GM21381 (cell line): ENCODE results near the gene ITPR1.
A peak's percentile ranks its signal among the peaks of the same experiment; 100 is the strongest.
"Not testable (repeated sequence)": the region's sequence is repeated elsewhere in the genome, so short reads cannot be mapped to it uniquely, and the experiment has no call there.

Experiments
- ATAC-seq: cut with Tn5 transposase; IDR thresholded peaks from one replicate; pipeline ENCODE4 v1.9.1; 2021; ENCODE audit warnings: mild to moderate bottlenecking, moderate library complexity; ENCODE audit not compliant: unreplicated experiment

The ITPR1 gene

DNA sequence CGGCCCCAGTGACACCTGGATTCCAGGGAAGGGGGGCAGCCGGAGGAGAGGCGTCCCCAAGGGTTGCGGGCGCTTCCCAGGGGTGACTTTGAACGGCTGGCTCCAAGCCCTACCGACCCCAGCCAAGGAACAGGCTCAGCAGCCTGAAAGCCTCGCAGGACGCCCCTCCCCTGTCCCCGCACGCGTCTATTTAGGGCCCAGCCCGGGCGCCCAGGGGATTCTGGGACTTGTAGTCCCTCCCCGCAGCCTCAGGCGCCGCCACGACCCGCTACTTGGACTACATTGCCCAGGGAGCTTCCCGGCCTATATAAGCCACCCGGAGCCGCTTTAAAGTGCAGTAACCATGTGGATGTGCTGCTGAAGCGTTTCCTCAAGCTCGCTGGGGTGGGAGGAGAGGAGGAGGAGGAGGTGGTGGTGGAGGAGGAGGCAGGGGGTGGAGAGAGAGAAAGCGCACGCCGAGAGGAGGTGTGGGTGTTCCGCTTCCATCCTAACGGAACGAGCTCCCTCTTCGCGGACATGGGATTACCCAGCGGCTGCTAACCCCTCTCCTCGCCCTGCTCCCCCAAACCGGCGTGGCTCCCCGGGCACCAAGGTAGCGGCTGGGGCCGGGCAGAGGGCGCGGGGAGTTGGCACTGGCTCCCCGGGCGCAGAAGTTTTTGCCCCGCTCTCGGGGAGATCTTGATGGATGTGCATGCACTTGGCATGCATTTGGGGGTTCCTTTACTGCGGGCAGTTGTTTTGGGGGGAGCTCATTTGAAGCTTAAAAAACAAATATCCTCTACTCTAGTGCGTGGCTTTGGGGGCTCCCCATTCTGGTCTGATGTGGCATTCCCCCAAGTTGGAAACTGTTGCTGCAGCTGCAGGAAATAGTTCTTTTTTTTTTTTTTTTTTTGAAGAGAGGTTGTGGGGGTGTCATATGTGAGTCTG, at the start of gene ITPR1:
Gene ITPR1 (plus strand): TSS at position 335 of the 927 bp plus-strand sequence. CDS start 23,144 bp downstream, outside the sequence.
- peak; percentile 92 for ATAC-seq

DNA sequence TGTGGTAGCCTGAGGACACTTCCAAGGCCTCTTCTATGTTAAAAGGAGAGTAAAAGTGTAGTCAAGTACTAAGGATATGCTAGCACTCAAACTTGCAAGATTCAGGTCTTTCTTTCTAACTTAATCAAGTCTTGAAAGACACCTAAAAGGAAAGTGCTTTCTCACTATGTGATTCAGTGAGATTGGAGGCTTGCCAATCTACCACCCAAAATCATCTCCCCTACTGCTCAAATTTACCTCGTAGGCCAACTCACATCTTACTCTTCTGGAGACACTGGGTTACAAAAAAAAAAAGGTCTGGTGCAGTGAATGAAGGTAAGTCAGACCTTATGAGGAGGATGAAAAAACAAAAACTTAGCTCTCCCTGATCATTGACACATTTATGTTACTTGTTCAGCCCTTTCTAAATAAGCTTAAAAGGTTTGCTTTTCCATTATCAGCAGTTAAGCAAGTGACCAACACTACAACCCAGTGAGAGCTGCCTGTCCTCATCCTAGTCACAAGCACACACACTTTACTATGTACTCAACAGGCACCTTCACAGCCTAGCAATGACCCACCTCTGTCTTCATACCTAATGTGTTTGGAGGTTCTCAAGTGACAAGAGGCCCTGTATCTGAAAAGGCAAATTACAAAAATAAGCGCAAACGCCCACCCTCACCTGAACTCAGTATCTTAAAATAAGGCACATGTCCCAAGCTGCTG, 45.7 kb upstream of the ITPR1 start:
- ATAC-seq: no peak

DNA sequence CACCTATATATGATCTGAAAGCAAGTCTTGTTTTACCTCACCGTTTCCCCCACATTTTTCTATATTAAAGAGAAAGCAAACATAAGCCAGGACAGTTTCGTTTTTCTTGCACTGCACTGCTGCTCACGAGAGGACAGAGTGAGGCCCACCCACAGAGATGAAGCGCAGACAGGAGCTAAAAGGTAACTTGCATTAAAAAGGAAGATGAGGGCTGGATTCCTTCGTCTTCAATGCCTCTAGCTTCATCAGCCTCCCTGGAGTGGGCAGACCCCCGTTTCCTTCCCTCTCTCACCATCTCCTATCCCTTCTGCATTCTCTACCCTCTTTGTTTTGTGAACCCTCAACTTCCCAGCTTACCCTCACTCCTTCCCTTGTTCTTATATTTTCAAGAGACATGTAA, 45.0 kb upstream of the ITPR1 start:
- ATAC-seq: no peak

DNA sequence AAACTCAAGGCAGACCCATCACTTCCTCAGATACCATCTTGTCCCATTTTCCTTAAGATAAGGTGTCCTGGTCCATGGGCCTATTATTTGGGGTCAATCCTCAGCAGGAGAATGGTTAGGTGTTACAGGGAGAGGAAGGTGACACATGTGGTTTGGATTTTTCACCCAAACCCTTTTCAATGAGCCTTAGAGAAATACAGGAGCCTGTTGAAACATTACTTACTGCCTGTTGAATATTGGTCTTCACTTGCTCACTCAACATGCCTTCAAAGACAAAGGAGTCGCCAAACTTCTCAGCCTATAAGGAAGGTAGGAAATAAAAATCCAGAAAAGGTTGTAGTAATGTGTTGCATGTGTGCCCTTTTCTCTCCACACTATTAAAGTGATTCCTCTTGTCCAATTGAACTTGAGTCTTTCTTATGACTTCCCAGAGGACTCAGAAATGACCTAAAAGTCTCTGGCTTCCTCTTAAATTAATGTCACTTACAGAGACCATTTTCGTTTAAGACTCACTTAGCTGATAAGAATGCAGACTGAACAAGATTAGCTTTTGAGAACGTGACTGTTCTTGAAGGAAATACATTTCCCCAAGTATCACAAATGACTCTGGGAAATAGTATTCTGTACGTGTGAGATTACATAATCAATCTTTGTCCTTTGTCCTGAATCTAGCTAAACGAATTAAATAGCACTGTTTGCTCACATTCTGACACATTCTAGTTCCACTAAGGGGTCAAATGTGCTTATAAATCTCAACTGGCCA, 43.9 kb upstream of the ITPR1 start:
- no peak for ATAC-seq

DNA sequence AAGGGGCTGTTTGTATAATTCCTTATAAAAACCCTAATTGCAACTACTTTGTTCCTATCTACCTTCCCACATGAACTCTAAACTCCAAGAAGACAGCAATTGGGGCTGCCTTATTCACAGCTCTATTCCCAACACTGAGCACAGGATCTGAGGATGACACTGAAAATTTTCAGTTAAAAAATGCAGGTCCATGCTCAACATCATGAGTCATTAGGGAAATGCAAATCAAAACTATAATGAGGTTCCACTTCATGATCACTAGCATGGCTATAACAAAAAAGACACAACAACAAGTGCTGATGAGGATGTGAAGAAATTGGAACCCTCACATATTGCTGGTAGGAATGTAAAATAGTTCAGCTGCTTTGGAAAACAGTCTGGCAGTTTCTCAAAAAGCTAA, 39.0 kb upstream of the ITPR1 start:
- no peak for ATAC-seq

GRCh38 chr3:4456780-4457179, 36.4 kb upstream of the ITPR1 start:
- not testable (repeated sequence) for ATAC-seq

- ATAC-seq: no peak
Measured at GRCh38 chr3:4458961-4459360, 34.2 kb upstream of the ITPR1 start.

- no peak for ATAC-seq
Measured at GRCh38 chr3:4460334-4460733, 32.8 kb upstream of the ITPR1 start.

DNA sequence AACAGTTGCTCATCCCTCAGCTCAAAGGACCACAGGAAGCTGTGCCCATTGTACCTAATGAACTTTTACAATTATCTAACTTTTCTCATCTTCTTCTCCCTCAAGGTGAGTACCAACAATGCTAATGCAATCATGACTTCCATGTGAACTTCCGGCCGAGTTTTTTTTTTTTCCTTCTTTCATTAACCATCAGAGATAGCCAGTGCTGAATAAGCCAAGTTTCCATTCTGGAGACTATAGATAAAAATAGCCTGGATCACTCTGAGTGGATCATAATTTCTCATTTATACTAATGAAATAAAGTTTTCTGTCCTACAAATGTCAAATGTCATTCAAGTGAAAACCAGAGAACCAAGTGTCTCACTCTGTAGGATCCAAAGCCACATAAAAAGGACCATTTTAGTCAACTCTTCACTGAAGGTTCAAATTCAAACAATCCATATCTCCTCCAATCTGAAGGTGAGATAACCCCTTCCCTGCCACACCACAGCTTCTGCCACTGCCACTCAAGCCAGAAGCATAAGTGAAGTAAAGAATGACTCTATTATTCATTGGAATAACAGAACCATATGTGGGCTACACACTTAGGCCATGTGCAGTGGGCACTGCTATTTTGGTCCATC, 31.6 kb upstream of the ITPR1 start:
- no peak for ATAC-seq

- ATAC-seq: no peak
Measured at GRCh38 chr3:4462369-4463040, 30.6 kb upstream of the ITPR1 start.

- ATAC-seq: no peak
Measured at GRCh38 chr3:4464576-4464975, 28.6 kb upstream of the ITPR1 start.

DNA sequence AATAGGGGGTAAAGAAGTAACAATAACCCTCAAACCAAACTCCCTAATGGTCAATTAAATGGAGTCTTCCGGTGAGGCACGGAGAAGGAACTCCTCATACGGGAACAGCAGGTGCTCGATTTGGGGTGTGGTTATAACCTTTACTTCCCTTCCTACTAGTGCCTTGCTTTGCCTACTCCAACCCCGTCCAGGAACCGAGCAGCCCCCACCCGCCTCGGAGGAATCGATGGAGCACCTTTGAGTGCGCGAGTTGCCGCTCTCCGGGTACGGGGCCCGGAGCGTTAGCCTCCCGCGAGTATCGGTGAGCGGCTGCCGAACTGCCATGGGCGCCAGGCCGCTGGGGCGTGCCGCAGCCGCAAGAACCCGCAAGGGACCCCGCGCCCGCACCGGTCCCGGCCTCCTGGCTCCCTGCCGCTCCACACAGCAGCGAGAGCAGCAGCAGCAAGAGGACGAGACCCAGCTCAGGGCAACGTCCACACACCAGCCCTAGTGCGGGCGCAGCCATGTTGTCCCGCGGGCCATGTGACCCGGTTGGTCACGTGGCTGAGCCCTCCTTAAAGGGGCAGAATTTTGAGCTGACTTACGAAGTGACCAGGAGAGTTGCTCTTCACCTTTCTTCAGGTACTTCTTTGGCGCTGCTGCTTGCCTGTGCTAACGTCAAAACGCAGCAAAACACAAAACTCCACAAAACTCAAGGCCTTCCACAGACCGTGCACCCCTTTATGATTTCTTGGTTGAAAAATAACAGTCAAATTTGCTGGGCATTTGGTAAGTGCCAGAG, 26.2 kb upstream of the ITPR1 start, which contains the start of gene SUMF1:
Gene SUMF1 (minus strand): TSS at position 529 of the 781 bp plus-strand sequence. CDS start 24 bp downstream, at position 505.
- peak; percentile 99 for ATAC-seq

- ATAC-seq: no peak
Measured at GRCh38 chr3:4467522-4467867, 25.7 kb upstream of the ITPR1 start.

GRCh38 chr3:4471907-4472306, 21.2 kb upstream of the ITPR1 start:
- no peak for ATAC-seq

DNA sequence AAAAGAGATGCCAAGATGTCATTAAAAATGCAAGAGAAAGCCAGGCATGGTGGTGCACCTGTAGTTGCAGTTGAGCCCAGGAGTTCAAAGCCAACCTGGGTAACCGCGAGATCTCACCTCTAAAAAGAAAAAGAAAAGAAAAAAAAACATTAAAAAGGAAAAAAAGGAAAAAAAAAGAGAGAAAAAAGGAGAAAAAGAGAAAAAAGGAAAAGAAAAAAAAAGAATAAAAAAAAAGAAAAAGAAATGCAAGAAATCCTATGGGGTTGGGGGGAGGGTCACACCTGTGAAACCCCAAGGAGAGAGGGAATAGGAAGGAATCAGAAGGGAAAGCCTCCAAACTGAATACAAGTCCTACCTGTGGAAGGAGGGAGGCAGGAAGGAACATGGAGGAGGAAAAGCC, 20.8 kb upstream of the ITPR1 start:
- no peak for ATAC-seq

GRCh38 chr3:4472766-4473165, 20.4 kb upstream of the ITPR1 start:
- ATAC-seq: no peak

- peak; percentile 49 for ATAC-seq
Measured at GRCh38 chr3:4474683-4475490, 18.3 kb upstream of the ITPR1 start.

DNA sequence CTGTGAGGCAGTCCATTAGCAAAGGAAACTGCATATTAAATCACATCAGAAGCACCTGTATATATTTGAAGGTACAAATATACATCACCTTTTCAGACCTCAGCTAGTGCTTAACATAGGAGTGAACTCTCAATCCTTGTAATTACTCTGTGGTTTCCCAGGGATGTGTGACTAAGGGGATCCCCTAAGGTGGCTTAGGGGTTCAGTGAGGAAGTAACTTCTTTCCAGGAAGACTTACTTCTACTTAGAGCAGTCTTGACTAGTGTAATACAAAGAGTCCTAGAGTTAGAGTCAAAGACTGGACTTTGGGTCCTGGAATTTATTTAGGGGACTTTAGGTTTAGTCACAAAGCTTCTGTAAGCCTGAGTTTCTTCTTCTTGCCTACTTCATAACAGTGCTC, 17.3 kb upstream of the ITPR1 start:
- no peak for ATAC-seq

DNA sequence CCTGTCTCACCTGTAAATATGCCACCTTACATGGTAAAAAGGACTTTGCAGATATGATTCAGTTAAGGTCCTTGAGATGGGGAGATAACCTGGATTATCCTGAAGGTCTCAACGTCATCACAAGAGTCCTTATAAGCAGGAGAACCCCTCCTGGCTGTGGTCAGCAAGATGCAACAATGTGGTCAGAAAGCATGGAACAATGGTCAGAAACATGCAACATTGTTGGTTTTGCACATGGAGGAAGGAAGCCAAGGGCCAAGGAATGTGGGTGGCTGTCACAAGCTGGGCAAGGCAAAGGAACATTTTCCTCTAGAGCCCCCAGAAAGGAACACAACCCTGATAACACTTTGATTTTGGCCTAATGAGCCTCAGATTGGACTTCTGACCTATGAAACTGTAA, 16.7 kb upstream of the ITPR1 start:
- ATAC-seq: no peak
